LNCAP (cell line): ENCODE results near the gene TAF3.

Source experiments
- CTCF ChIP-seq: fragments of 450-650 bp; IDR thresholded peaks from 2 replicates; pipeline ENCODE4 v1.5.1; 2017; ENCODE audit warnings: mild to moderate bottlenecking

The TAF3 gene

GRCh38 chr10:7952266-7952665 is 134.0 kb downstream of the TAF3 start:
- TF ChIP-seq CTCF = no peak

GRCh38 chr10:7953447-7953846 is 135.1 kb downstream of the TAF3 start:
- TF ChIP-seq CTCF = no peak

- TF ChIP-seq CTCF = no peak
These were observed 137.1 kb downstream of the TAF3 start for GRCh38 chr10:7955446-7955845.

GRCh38 chr10:7956508-7956907 is 138.2 kb downstream of the TAF3 start:
- no peak for TF ChIP-seq CTCF

- TF ChIP-seq CTCF = no peak
These were observed 139.3 kb downstream of the TAF3 start for GRCh38 chr10:7957591-7957990.

GRCh38 chr10:7958442-7958841 is 140.1 kb downstream of the TAF3 start:
- TF ChIP-seq CTCF = no peak

- TF ChIP-seq CTCF = no peak
These were observed 141.8 kb downstream of the TAF3 start for GRCh38 chr10:7960108-7960507.

DNA sequence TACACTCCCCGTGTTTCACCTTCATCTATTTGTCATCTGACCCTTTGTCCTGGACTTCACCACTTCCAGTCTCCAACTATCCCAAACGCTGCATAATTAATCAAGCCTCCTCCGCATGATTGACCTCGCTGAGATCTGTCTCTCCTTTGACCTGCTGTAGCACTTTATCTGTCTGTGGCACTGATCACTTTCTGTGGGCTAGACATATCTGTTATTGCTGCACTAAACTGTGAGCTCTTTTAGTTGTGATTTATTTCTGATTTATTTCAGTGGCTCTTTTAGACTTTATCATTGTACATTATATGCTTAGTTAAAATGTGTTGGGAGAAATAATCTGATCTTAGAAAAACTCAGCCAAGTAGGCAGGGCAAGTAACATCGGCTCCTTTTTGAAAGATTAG is 144.3 kb downstream of the TAF3 start:
- TF ChIP-seq CTCF = no peak
